Mammary microvascular endothelial cell (primary cell): ENCODE measurements around the gene ENTPD8. TPM values are rescaled to one million over a fixed set of nuclear protein-coding genes. Genes with fewer than 3 reads are reported as not detected.

ENCODE experiments used
- total RNA-seq: library from RNA; depleted of rRNA; stranded (reverse); fragments of >200 nt; gene quantifications from 2 replicates; pipeline ENCODE4 v1.2.3, GENCODE V29; 2015

ENTPD8 gene
- 0.05 and 1.5 TPM in 2 replicates for total RNA-seq

GRCh38 chr9:137441289-137441934, at the start of gene ENTPD8:
TSS of gene ENTPD8 (minus strand) at chr9:137441357. CDS start at chr9:137438285, 3,072 bp downstream.

GRCh38 chr9:137459152-137459600, 18.0 kb upstream of the ENTPD8 start, which contains the start of gene NSMF:
TSS of gene NSMF (minus strand) at chr9:137459334. CDS start at chr9:137459102, 232 bp downstream.

GRCh38 chr9:137422604-137423513, 18.3 kb downstream of the ENTPD8 start, which contains the start of the genes EXD3 and NOXA1:
TSS of gene EXD3 (minus strand) at chr9:137423162. CDS start at chr9:137395357, 27,805 bp downstream.
TSS of gene NOXA1 (plus strand) at chr9:137423393. CDS start at chr9:137423530, 137 bp downstream.

Other genes starting within 250 kb of the ENTPD8 start
- 6.9 and 7.7 TPM in 2 replicates for gene TPRN, start 240.6 kb downstream of the ENTPD8 start, total RNA-seq
- gene TMEM203, start 235.7 kb downstream of the ENTPD8 start, total RNA-seq, result 36.2 and 39.1 TPM in 2 replicates
- gene NDOR1, start 235.7 kb downstream of the ENTPD8 start, total RNA-seq, result 13.4 and 16.6 TPM in 2 replicates
- gene RNF208, start 219.1 kb downstream of the ENTPD8 start, total RNA-seq, result not detected in 2 replicates
- 0.20 and 0.25 TPM in 2 replicates for gene CYSRT1, start 216.2 kb downstream of the ENTPD8 start, total RNA-seq
- not detected in 2 replicates for gene RNF224, start 213.9 kb downstream of the ENTPD8 start, total RNA-seq
- gene SLC34A3, start 210.5 kb downstream of the ENTPD8 start, total RNA-seq, result not detected in 2 replicates
- gene TUBB4B, start 200.1 kb downstream of the ENTPD8 start, total RNA-seq, result 1,008 and 1,079 TPM in 2 replicates
- gene STPG3, start 190.1 kb downstream of the ENTPD8 start, total RNA-seq, result not detected in 2 replicates
- 54.6 and 68.4 TPM in 2 replicates for gene NELFB, start 186.0 kb downstream of the ENTPD8 start, total RNA-seq
- gene TOR4A, start 163.6 kb downstream of the ENTPD8 start, total RNA-seq, result 41.4 and 44.7 TPM in 2 replicates
- gene NRARP, start 139.1 kb downstream of the ENTPD8 start, total RNA-seq, result 35.8 and 43.9 TPM in 2 replicates
- 7.2 and 8.2 TPM in 2 replicates for gene EXD3, start 18.2 kb downstream of the ENTPD8 start, total RNA-seq
- gene NOXA1, start 18.0 kb downstream of the ENTPD8 start, total RNA-seq, result 0.07 TPM in 1 of 2 replicates, not detected in the other
- gene NSMF, start 18.0 kb upstream of the ENTPD8 start, total RNA-seq, result 48.2 and 50.1 TPM in 2 replicates
- 0.34 and 0.53 TPM in 2 replicates for gene PNPLA7, start 109.0 kb upstream of the ENTPD8 start, total RNA-seq
- 92.1 and 129 TPM in 2 replicates for gene MRPL41, start 110.5 kb upstream of the ENTPD8 start, total RNA-seq
- 27.3 and 35.0 TPM in 2 replicates for gene DPH7, start 137.6 kb upstream of the ENTPD8 start, total RNA-seq
- 26.2 and 35.3 TPM in 2 replicates for gene ZMYND19, start 149.2 kb upstream of the ENTPD8 start, total RNA-seq
- 29.7 and 33.4 TPM in 2 replicates for gene ARRDC1, start 164.3 kb upstream of the ENTPD8 start, total RNA-seq
- gene EHMT1, start 177.6 kb upstream of the ENTPD8 start, total RNA-seq, result 53.9 and 59.2 TPM in 2 replicates